NCI-H1092 (cell line): Measurements from ENCODE around the gene VRK2.

Experiments
- DNase-seq: peaks from one replicate; lab custom pipeline; 2025; lab: John Stamatoyannopoulos, UW

VRK2 gene

GRCh38 chr2:58046585-58047372, at the start of gene VRK2:
Gene VRK2 (plus strand): TSS chr2:58046806. CDS start chr2:58048832, 2,026 bp downstream.
- peak; percentile 67 for DNase-seq

GRCh38 chr2:58006256-58006951, 40.2 kb upstream of the VRK2 start:
- no peak for DNase-seq

GRCh38 chr2:58006952-58007284, 39.7 kb upstream of the VRK2 start:
- DNase-seq, result no peak

- no peak for DNase-seq
Measured at GRCh38 chr2:58010599-58010998, 36.0 kb upstream of the VRK2 start.

- no peak for DNase-seq
Measured at GRCh38 chr2:58019229-58019628, 27.4 kb upstream of the VRK2 start.

GRCh38 chr2:58025150-58025933, 21.3 kb upstream of the VRK2 start:
- no peak for DNase-seq

- no peak for DNase-seq
Measured at GRCh38 chr2:58027029-58027428, 19.6 kb upstream of the VRK2 start.

- DNase-seq, result no peak
Measured at GRCh38 chr2:58030771-58031170, 15.8 kb upstream of the VRK2 start.

- DNase-seq, result no peak
Measured at GRCh38 chr2:58032016-58032763, 14.4 kb upstream of the VRK2 start.

GRCh38 chr2:58032764-58033080, 13.9 kb upstream of the VRK2 start:
- no peak for DNase-seq

- DNase-seq, result no peak
Measured at GRCh38 chr2:58033530-58033929, 13.1 kb upstream of the VRK2 start.

- DNase-seq, result no peak
Measured at GRCh38 chr2:58035352-58035751, 11.3 kb upstream of the VRK2 start.

GRCh38 chr2:58039170-58039611, 7.4 kb upstream of the VRK2 start:
- no peak for DNase-seq

- peak; percentile 24 for DNase-seq
Measured at GRCh38 chr2:58042486-58042970, 4.1 kb upstream of the VRK2 start.

- DNase-seq, result no peak
Measured at GRCh38 chr2:58044145-58044544, 2.5 kb upstream of the VRK2 start.

GRCh38 chr2:58045580-58046334, 849 bp upstream of the VRK2 start:
- DNase-seq, result no peak

GRCh38 chr2:58046335-58046584, 346 bp upstream of the VRK2 start:
- DNase-seq, result no peak

GRCh38 chr2:58047373-58047935, 848 bp downstream of the VRK2 start:
- DNase-seq, result no peak

GRCh38 chr2:58047961-58048360, 1.4 kb downstream of the VRK2 start:
- no peak for DNase-seq

- DNase-seq, result no peak
Measured at GRCh38 chr2:58051445-58051844, 4.8 kb downstream of the VRK2 start.

GRCh38 chr2:58052978-58053377, 6.4 kb downstream of the VRK2 start:
- no peak for DNase-seq
